Fibroblast of skin of abdomen (primary cell): ENCODE measurements around the gene DST.
A peak's percentile ranks its signal among the peaks of the same experiment; 100 is the strongest.

ENCODE experiments used
- DNase-seq: peaks from one replicate; pipeline ENCODE4 v3.0.0-alpha.2; 2013

Gene DST

GRCh38 chr6:56620229-56620868, 22.3 kb downstream of the DST start:
- no peak for DNase-seq

- DNase-seq: no peak
Observed at GRCh38 chr6:56618050-56618449, 24.6 kb downstream of the DST start.

GRCh38 chr6:56616967-56617366, 25.7 kb downstream of the DST start:
- DNase-seq: no peak

GRCh38 chr6:56613247-56613851, 29.3 kb downstream of the DST start:
- no peak for DNase-seq

GRCh38 chr6:56608332-56608731, 34.4 kb downstream of the DST start:
- no peak for DNase-seq

- no peak for DNase-seq
Observed at GRCh38 chr6:56607111-56607752, 35.5 kb downstream of the DST start.

GRCh38 chr6:56605435-56605834, 37.3 kb downstream of the DST start:
- no peak for DNase-seq

GRCh38 chr6:56604186-56604585, 38.5 kb downstream of the DST start:
- DNase-seq: no peak

- DNase-seq: no peak
Observed at GRCh38 chr6:56601390-56601789, 41.3 kb downstream of the DST start.

- DNase-seq: peak; percentile 45
Observed at GRCh38 chr6:56595490-56596122, 47.1 kb downstream of the DST start.

- DNase-seq: no peak
Observed at GRCh38 chr6:56594699-56595098, 48.0 kb downstream of the DST start.

- DNase-seq: no peak
Observed at GRCh38 chr6:56593801-56594318, 48.8 kb downstream of the DST start.

GRCh38 chr6:56582236-56582635, 60.5 kb downstream of the DST start:
- DNase-seq: no peak

- DNase-seq: peak; percentile 12
Observed at GRCh38 chr6:56581296-56581925, 61.3 kb downstream of the DST start.

GRCh38 chr6:56580271-56580670, 62.4 kb downstream of the DST start:
- DNase-seq: no peak

- no peak for DNase-seq
Observed at GRCh38 chr6:56579155-56579851, 63.4 kb downstream of the DST start.

- DNase-seq: no peak
Observed at GRCh38 chr6:56575736-56576135, 67.0 kb downstream of the DST start.

GRCh38 chr6:56574292-56574691, 68.4 kb downstream of the DST start:
- DNase-seq: no peak

- no peak for DNase-seq
Observed at GRCh38 chr6:56573624-56574023, 69.1 kb downstream of the DST start.

GRCh38 chr6:56572788-56573471, 69.8 kb downstream of the DST start:
- no peak for DNase-seq

GRCh38 chr6:56571605-56572004, 71.1 kb downstream of the DST start:
- no peak for DNase-seq
